Right lobe of liver (tissue), 6 donors: ENCODE data around the gene HOMER2. TPM values are rescaled to one million over a fixed set of nuclear protein-coding genes. Genes with fewer than 3 reads are reported as not detected.

ENCODE experiments used
- ATAC-seq, 4 donors: fragments of 200-7000 bp; cut with Tn5 transposase; one replicate each; pipeline ENCODE4 v1.9.1; 2020; ENCODE audit warnings: mild to moderate bottlenecking in 4 of 4, moderate library complexity in 4 of 4
- DNase-seq, 3 donors: peaks; one replicate each; pipeline ENCODE4 v3.0.0-alpha.2; 2020
- H3K27ac ChIP-seq, 3 donors: fragments of 200-600 bp; one replicate each; pipeline ENCODE4 v1.8.0; 2022
- H3K27me3 ChIP-seq, 2 donors: fragments of 200-600 bp; one replicate each; pipeline ENCODE4 v1.8.0; 2022
- H3K36me3 ChIP-seq, 4 donors: fragments of 200-600 bp; sonication (generic) in 1 of 4; one replicate each; pipeline versions ENCODE4 v1.5.1 to v1.8.0; 2017 to 2022; ENCODE audit warnings: control low read depth in 1 of 4
- H3K4me1 ChIP-seq, 4 donors: fragments of 200-600 bp; sonication (generic) in 1 of 4; one replicate each; pipeline versions ENCODE4 v1.5.1 to v1.8.0; 2017 to 2022; ENCODE audit warnings: control low read depth in 1 of 4
- H3K4me3 ChIP-seq, 3 donors: fragments of 200-600 bp; one replicate each; pipeline ENCODE4 v1.8.0; 2022
- H3K9me3 ChIP-seq, 4 donors: fragments of 200-600 bp; sonication (generic) in 1 of 4; one replicate each; pipeline versions ENCODE4 v1.5.1 to v1.8.0; 2017 to 2022; ENCODE audit warnings: control low read depth in 1 of 4
- CTCF ChIP-seq, 4 donors: fragments of 200-600 bp in 3 of 4; fragments of 450-650 bp in 1 of 4; IDR thresholded peaks; one replicate each; pipeline versions ENCODE4 v1.5.1 to v1.8.0; 2016 to 2022; ENCODE audit warnings: antibody characterized with exemption in 4 of 4, mild to moderate bottlenecking in 2 of 4
- POLR2A ChIP-seq: fragments of 450-650 bp; IDR thresholded peaks from one replicate; pipeline ENCODE4 v1.6.1; 2017; ENCODE audit warnings: antibody characterized with exemption, mild to moderate bottlenecking
- WGBS: methylation state at CpG from one replicate; pipeline ENCODE4 v1.1.6; 2018; ENCODE audit warnings: low coverage, low lambda C conversion rate; ENCODE audit not compliant: insufficient coverage; ENCODE audit errors: missing lambda C conversion rate; 5-methylcytosine and 5-hydroxymethylcytosine counted together
- intact Hi-C, 2 donors: fragments of 100-400 bp; cut with DNase I; formaldehyde crosslinking; loops; one replicate each; pipeline versions ENCODE4 v1.11.2 to v1.14.1; 2022
- total RNA-seq, 6 experiments: library from RNA; depleted of rRNA in 2 of 6; stranded (reverse); fragments of >200 nt in 2 of 6; fragmentation: NEBNext Ultra II Directional in 3 of 6; extraction: Animal tissue kit (Norgen Biotek cat#: 25700) in 3 of 6; gene quantifications; one replicate each; pipeline versions ENCODE4 v1.1.0 to v1.2.4, GENCODE V29; 2016 to 2023
- donor health status: DM: no; HTN: yes; CAD: no.
- donor health status: DM: no; HTN: no; CAD: no.
- donor health status: DM: no; HTN: no; CAD: no.
- donor health status: DM: no; HTN: yes; CAD: no.
- donor health status: DM: no; HTN: yes; CAD: no.

HOMER2 gene
- total RNA-seq, 6 experiments from 2014 or later, result 16.8 to 66.2 (median 60.7) TPM

- no peak for TF ChIP-seq POLR2A
- TF ChIP-seq CTCF (IDR thresholded peaks at IDR 0.05), result no peak
- H3K27ac ChIP-seq, result no peak overlapping the region
- ATAC-seq (no peak), DNase-seq (no peak)
- intact Hi-C loops, result loop anchor here in 1 of 2 donors (10.0 kb wide), 1 partner anchor 129 kb away; no protein-coding TSS in a partner anchor
- WGBS, result 73% methylated on average over 6 of the region's 7 CpGs
- no peak overlapping the region for H3K4me3 ChIP-seq
- peaks cover 0 to 4% (median 0%) of the 10 kb centered on the region in 4 donors for H3K36me3 ChIP-seq
- no peaks in the 10 kb centered on the region for H3K9me3 ChIP-seq
- H3K27me3 ChIP-seq, result no peaks in the 10 kb centered on the region
- H3K4me1 ChIP-seq, result peaks cover 0 to 17% (median 7%) of the 10 kb centered on the region in 4 donors
These were observed 106.8 kb downstream of the HOMER2 start for GRCh38 chr15:82845686-82846085.

- Histone ChIP-seq H3K4me3 (no peak overlapping the region), H3K4me1 (peaks cover 0 to 5% (median under 1%) of the 10 kb centered on the region in 4 donors), H3K27me3 (no peaks in the 10 kb centered on the region), H3K36me3 (no peaks in the 10 kb centered on the region), H3K27ac (no peak overlapping the region), H3K9me3 (no peaks in the 10 kb centered on the region)
- WGBS, result 82% methylated on average over 3 of the region's 3 CpGs
- ATAC-seq, result no peak
- DNase-seq, result no peak
- TF ChIP-seq CTCF (IDR thresholded peaks at IDR 0.05) (no peak), POLR2A (no peak)
- intact Hi-C loops, result loop anchor here in 1 of 2 donors (10.0 kb wide), 1 partner anchor 131 kb away; no protein-coding TSS in a partner anchor
These were observed 109.0 kb downstream of the HOMER2 start for GRCh38 chr15:82843566-82843965.

- H3K36me3 ChIP-seq, result peaks cover 0 to 20% (median 6%) of the 10 kb centered on the region in 4 donors
- no peaks in the 10 kb centered on the region for H3K9me3 ChIP-seq
- H3K27ac ChIP-seq, result no peak overlapping the region
- no peaks in the 10 kb centered on the region for H3K4me1 ChIP-seq
- TF ChIP-seq POLR2A, result no peak
- no peak for TF ChIP-seq CTCF (IDR thresholded peaks at IDR 0.05)
- WGBS, result 96% methylated on average over 3 of the region's 4 CpGs
- no peaks in the 10 kb centered on the region for H3K27me3 ChIP-seq
- DNase-seq, result no peak
- ATAC-seq, result no peak
- intact Hi-C loops, result loop anchor here in 1 of 2 donors (10.0 kb wide), 1 partner anchor 135 kb away; no protein-coding TSS in a partner anchor
- no peak overlapping the region for H3K4me3 ChIP-seq
These were observed 112.4 kb downstream of the HOMER2 start for GRCh38 chr15:82840166-82840565.

- H3K4me1 ChIP-seq, result no peaks in the 10 kb centered on the region
- DNase-seq (no peak), ATAC-seq (no peak)
- H3K36me3 ChIP-seq, result peaks cover 3 to 30% (median 13%) of the 10 kb centered on the region in 4 donors
- TF ChIP-seq CTCF (IDR thresholded peaks at IDR 0.05) (no peak), POLR2A (no peak)
- no peaks in the 10 kb centered on the region for H3K9me3 ChIP-seq
- intact Hi-C loops, result no loop called here
- no peaks in the 10 kb centered on the region for H3K27me3 ChIP-seq
- H3K27ac ChIP-seq, result no peak overlapping the region
- H3K4me3 ChIP-seq, result no peak overlapping the region
These were observed 113.4 kb downstream of the HOMER2 start for GRCh38 chr15:82839136-82839535.
